Loucy (cell line): ENCODE data around the gene WDR93.

Experiments used
- H2AFZ ChIP-seq: fragments of 200-600 bp; sonication (generic); 2 replicates; pipeline ENCODE4 v1.6.0; 2016; ENCODE audit warnings: antibody characterized with exemption, mild to moderate bottlenecking, low read length, moderate library complexity
- H3F3A ChIP-seq: fragments of 200-600 bp; 2 replicates; pipeline ENCODE4 v1.6.0; 2016; ENCODE audit warnings: antibody characterized with exemption, low read depth, mild to moderate bottlenecking
- H3K27me3 ChIP-seq: fragments of 200-600 bp; sonication (generic); 2 replicates; pipeline ENCODE4 v1.6.1; 2014; ENCODE audit warnings: low read length, mild to moderate bottlenecking; ENCODE audit not compliant: insufficient read depth, poor library complexity, severe bottlenecking
- H3K36me3 ChIP-seq: fragments of 200-600 bp; sonication (generic); 2 replicates; pipeline ENCODE4 v1.6.1; 2016; ENCODE audit warnings: low read length; ENCODE audit not compliant: insufficient read depth
- H3K4me1 ChIP-seq: fragments of 200-600 bp; sonication (generic); 2 replicates; pipeline ENCODE4 v1.5.1; 2014; ENCODE audit warnings: low read length, mild to moderate bottlenecking; ENCODE audit not compliant: insufficient read depth, poor library complexity, severe bottlenecking
- H3K4me2 ChIP-seq: fragments of 200-600 bp; sonication (generic); 2 replicates; pipeline ENCODE4 v1.6.0; 2014; ENCODE audit warnings: antibody characterized with exemption, low read length, low read depth, mild to moderate bottlenecking; ENCODE audit not compliant: poor library complexity, severe bottlenecking
- H3K4me3 ChIP-seq: fragments of 200-600 bp; sonication (generic); 2 replicates; pipeline ENCODE4 v1.5.1; 2014; ENCODE audit warnings: low read length, mild to moderate bottlenecking, mixed read lengths; ENCODE audit not compliant: poor library complexity, severe bottlenecking
- H3K79me2 ChIP-seq: fragments of 200-600 bp; sonication (generic); 2 replicates; pipeline ENCODE4 v1.6.1; 2014; ENCODE audit warnings: low read length; ENCODE audit not compliant: insufficient read depth
- H3K9ac ChIP-seq: fragments of 200-600 bp; sonication (generic); 2 replicates; pipeline ENCODE4 v1.6.0; 2014; ENCODE audit warnings: mild to moderate bottlenecking, low read depth, low read length, moderate library complexity; ENCODE audit not compliant: poor library complexity, severe bottlenecking
- H3K9me2 ChIP-seq: fragments of 200-600 bp; sonication (generic); replicated peaks from 2 replicates; pipeline ENCODE4 v1.6.1; 2016; ENCODE audit warnings: low read depth, low read length, mixed read lengths
- H3K9me3 ChIP-seq: fragments of 200-600 bp; sonication (generic); 2 replicates; pipeline ENCODE4 v1.6.1; 2014; ENCODE audit warnings: mild to moderate bottlenecking, antibody characterized with exemption, low read length, low read depth; ENCODE audit not compliant: insufficient read depth
- H4K20me1 ChIP-seq: fragments of 200-600 bp; sonication (generic); 2 replicates; pipeline ENCODE4 v1.6.0; 2014; ENCODE audit warnings: antibody characterized with exemption, low read length, mild to moderate bottlenecking; ENCODE audit not compliant: insufficient read depth, poor library complexity, severe bottlenecking
- EZH2phosphoT487 ChIP-seq: fragments of 200-600 bp; IDR thresholded peaks from 2 replicates; pipeline ENCODE4 v1.6.1; 2018; ENCODE audit warnings: antibody characterized with exemption, mild to moderate bottlenecking, moderate library complexity, borderline replicate concordance
- TF ChIP-seq, protein P1 (sequence below): fragments of 200-600 bp; sonication (generic); conservative IDR thresholded peaks from 2 replicates; pipeline ENCODE4 v1.5.1; 2014; ENCODE audit warnings: mild to moderate bottlenecking, antibody characterized with exemption, low read length

WDR93 gene

GRCh38 chr15:89758283-89758682 is 67.7 kb downstream of the WDR93 start:
- H3K9ac ChIP-seq, result no peak overlapping the region
- TF ChIP-seq, protein P1, sequence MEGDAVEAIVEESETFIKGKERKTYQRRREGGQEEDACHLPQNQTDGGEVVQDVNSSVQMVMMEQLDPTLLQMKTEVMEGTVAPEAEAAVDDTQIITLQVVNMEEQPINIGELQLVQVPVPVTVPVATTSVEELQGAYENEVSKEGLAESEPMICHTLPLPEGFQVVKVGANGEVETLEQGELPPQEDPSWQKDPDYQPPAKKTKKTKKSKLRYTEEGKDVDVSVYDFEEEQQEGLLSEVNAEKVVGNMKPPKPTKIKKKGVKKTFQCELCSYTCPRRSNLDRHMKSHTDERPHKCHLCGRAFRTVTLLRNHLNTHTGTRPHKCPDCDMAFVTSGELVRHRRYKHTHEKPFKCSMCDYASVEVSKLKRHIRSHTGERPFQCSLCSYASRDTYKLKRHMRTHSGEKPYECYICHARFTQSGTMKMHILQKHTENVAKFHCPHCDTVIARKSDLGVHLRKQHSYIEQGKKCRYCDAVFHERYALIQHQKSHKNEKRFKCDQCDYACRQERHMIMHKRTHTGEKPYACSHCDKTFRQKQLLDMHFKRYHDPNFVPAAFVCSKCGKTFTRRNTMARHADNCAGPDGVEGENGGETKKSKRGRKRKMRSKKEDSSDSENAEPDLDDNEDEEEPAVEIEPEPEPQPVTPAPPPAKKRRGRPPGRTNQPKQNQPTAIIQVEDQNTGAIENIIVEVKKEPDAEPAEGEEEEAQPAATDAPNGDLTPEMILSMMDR, result no peak
- no peak for TF ChIP-seq EZH2phosphoT487
- no peak overlapping the region for H3K4me3 ChIP-seq

GRCh38 chr15:89758981-89759380 is 68.4 kb downstream of the WDR93 start:
- Histone ChIP-seq H3K4me1 (no peaks in the 10 kb centered on the region), H3K27me3 (no peaks in the 10 kb centered on the region), H3K4me2 (no peak overlapping the region), H3K4me3 (no peak overlapping the region), H3K9me3 (no peaks in the 10 kb centered on the region), H3F3A (no peaks in the 10 kb centered on the region), H3K36me3 (no peaks in the 10 kb centered on the region), H3K9ac (no peak overlapping the region), H2AFZ (no peak overlapping the region), H4K20me1 (no peaks in the 10 kb centered on the region), H3K9me2 (no peaks in the 10 kb centered on the region), H3K79me2 (no peaks in the 10 kb centered on the region)
- no peak for TF ChIP-seq EZH2phosphoT487
- TF ChIP-seq, protein P1, result no peak

More at GRCh38 chr15:89758283-89758682, 67.7 kb downstream of the WDR93 start:
- Histone ChIP-seq H4K20me1 (no peaks in the 10 kb centered on the region), H3K79me2 (no peaks in the 10 kb centered on the region), H3K4me2 (no peak overlapping the region), H3K27me3 (no peaks in the 10 kb centered on the region), H3K9me2 (no peaks in the 10 kb centered on the region), H3K36me3 (no peaks in the 10 kb centered on the region), H3K9me3 (no peaks in the 10 kb centered on the region), H2AFZ (no peak overlapping the region), H3F3A (no peaks in the 10 kb centered on the region), H3K4me1 (no peaks in the 10 kb centered on the region)

DNA sequence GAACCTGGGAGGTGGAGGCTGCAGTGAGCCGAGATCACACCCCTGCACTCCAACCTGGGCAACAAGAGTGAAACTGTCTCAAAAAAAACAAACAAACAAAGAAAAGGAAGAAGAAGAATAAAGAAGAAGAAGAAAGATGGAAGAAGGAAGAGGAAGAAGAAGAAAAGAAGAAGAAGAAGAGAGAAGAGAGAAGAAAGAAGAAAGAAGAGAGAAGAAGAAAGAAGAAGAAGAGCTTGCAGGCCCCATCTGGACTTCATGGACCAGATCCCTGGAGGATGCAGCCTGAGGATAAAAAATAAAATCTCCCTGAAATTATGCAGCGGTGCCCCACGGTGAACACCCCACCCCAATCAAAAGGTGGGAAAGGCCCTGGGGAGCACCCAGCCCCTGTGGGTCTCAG is 69.2 kb downstream of the WDR93 start:
- Histone ChIP-seq H3K4me3 (no peak overlapping the region), H3K9me3 (no peaks in the 10 kb centered on the region), H3F3A (no peaks in the 10 kb centered on the region), H3K27me3 (no peaks in the 10 kb centered on the region), H3K9me2 (no peaks in the 10 kb centered on the region), H2AFZ (no peak overlapping the region), H3K79me2 (no peaks in the 10 kb centered on the region), H3K4me1 (no peaks in the 10 kb centered on the region), H3K4me2 (no peak overlapping the region), H3K36me3 (no peaks in the 10 kb centered on the region), H4K20me1 (no peaks in the 10 kb centered on the region), H3K9ac (no peak overlapping the region)
- TF ChIP-seq, protein P1, result no peak
- TF ChIP-seq EZH2phosphoT487, result no peak
